HEK293 (cell line): ENCODE measurements around the gene C11orf54.

Experiments
- CTCF ChIA-PET: fragments of 350-600 bp; formaldehyde crosslinking; extraction: SDS; loops from one replicate; lab custom pipeline; 2021; ENCODE audit warnings: antibody characterized with exemption; lab: Yijun Ruan, JAX
- POLR2A ChIA-PET: fragments of 300-600 bp; formaldehyde crosslinking; extraction: SDS; loops from one replicate; lab custom pipeline; 2020; ENCODE audit warnings: antibody characterized with exemption, inconsistent platforms; lab: Yijun Ruan, JAX
- H3K27ac ChIP-seq: fragments of 200-500 bp; sonication (Bioruptor generic); 2 replicates; pipeline ENCODE4 v1.5.1; 2014; ENCODE audit warnings: low read depth, low read length, control low read depth, inconsistent platforms; ENCODE audit errors: extremely low read depth
- H3K36me3 ChIP-seq, 2 experiments: fragments of 200-500 bp in 1 of 2; sonication (Bioruptor generic) in 1 of 2; 1 replicate in 1 of 2; 2 replicates in 1 of 2; pipeline ENCODE4 v1.5.1; 2014 to 2017; ENCODE audit warnings: inconsistent platforms in 2 of 2, low read length in 2 of 2; ENCODE audit not compliant: control insufficient read depth in 2 of 2, insufficient read depth in 1 of 2
- H3K4me1 ChIP-seq: fragments of 200-500 bp; sonication (Bioruptor generic); 2 replicates; pipeline ENCODE4 v1.5.1; 2014; ENCODE audit warnings: mild to moderate bottlenecking, low read length, inconsistent platforms; ENCODE audit not compliant: control insufficient read depth, insufficient read depth
- H3K4me3 ChIP-seq: 2 replicates; pipeline ENCODE4 v1.5.1; 2011; ENCODE audit warnings: low read depth, mild to moderate bottlenecking, control low read depth, low read length, moderate library complexity
- H3K9me3 ChIP-seq: fragments of 200-500 bp; sonication (Bioruptor generic); 2 replicates; pipeline ENCODE4 v1.5.1; 2014; ENCODE audit warnings: low read depth, low read length, inconsistent platforms; ENCODE audit not compliant: control insufficient read depth, insufficient read depth
- PRDM1 ChIP-seq: fragments of 450-650 bp; formaldehyde crosslinking; IDR thresholded peaks from 2 replicates; pipeline ENCODE4; 2016; ENCODE audit warnings: missing biosample characterization, missing genetic modification characterization
- TRIM28 ChIP-seq: IDR thresholded peaks from 2 replicates; pipeline ENCODE4 v1.6.1; 2011; ENCODE audit warnings: low read length, control low read depth, borderline replicate concordance
- ZBTB11 ChIP-seq: fragments of 450-650 bp; formaldehyde crosslinking; conservative IDR thresholded peaks from 2 replicates; pipeline ENCODE4 v1.5.1; 2016; ENCODE audit warnings: low read depth, missing biosample characterization, missing genetic modification characterization
- ZBTB17 ChIP-seq: fragments of 450-650 bp; formaldehyde crosslinking; IDR thresholded peaks from 2 replicates; pipeline ENCODE4 v1.5.1; 2016; ENCODE audit warnings: missing biosample characterization, missing genetic modification characterization
- ZNF114 ChIP-seq: fragments of 450-650 bp; formaldehyde crosslinking; IDR thresholded peaks from 2 replicates; pipeline ENCODE4 v1.5.0; 2017; ENCODE audit warnings: missing biosample characterization, missing genetic modification characterization
- ZNF18 ChIP-seq: fragments of 450-650 bp; formaldehyde crosslinking; IDR thresholded peaks from 2 replicates; pipeline ENCODE4 v1.5.1; 2016; ENCODE audit warnings: missing biosample characterization, missing genetic modification characterization
- ZNF26 ChIP-seq: fragments of 450-650 bp; formaldehyde crosslinking; IDR thresholded peaks from 2 replicates; pipeline ENCODE4 v1.5.1; 2016; ENCODE audit warnings: missing biosample characterization, missing genetic modification characterization
- ZNF266 ChIP-seq: fragments of 450-650 bp; formaldehyde crosslinking; IDR thresholded peaks from 2 replicates; pipeline ENCODE4 v1.5.1; 2016; ENCODE audit warnings: missing biosample characterization, missing genetic modification characterization, low read depth
- ZNF585B ChIP-seq: fragments of 450-650 bp; formaldehyde crosslinking; IDR thresholded peaks from 2 replicates; pipeline ENCODE4 v1.5.1; 2016; ENCODE audit warnings: missing biosample characterization, missing genetic modification characterization
- ZNF639 ChIP-seq: fragments of 450-650 bp; formaldehyde crosslinking; IDR thresholded peaks from 2 replicates; pipeline ENCODE4 v1.5.1; 2016; ENCODE audit warnings: missing biosample characterization, missing genetic modification characterization

Gene C11orf54

GRCh38 chr11:93717501-93717900 lies 24.0 kb upstream of the C11orf54 start:
- CTCF ChIA-PET: interaction anchor here (0.6 kb wide), 1 partner anchor 14 kb away, joined by 4 read pairs; no protein-coding TSS in a partner anchor
- H3K4me3 ChIP-seq: no peak overlapping the region
- TF ChIP-seq ZNF26 (tag by site-specific recombination) (no peak), ZNF639 (no peak), ZBTB11 (no peak), ZNF585B (no peak), ZNF114 (no peak)
- H3K4me1 ChIP-seq: no peaks in the 10 kb centered on the region
- H3K36me3 ChIP-seq: peaks cover 9 to 88% of the 10 kb centered on the region in 2 experiments; a peak in 2 of 3 replicates
- POLR2A ChIA-PET: interaction anchor here (1.0 kb wide), 1 partner anchor 24 kb away, joined by 3 read pairs; the partner anchor contains the start of genes C11orf54 and TAF1D
- H3K9me3 ChIP-seq: no peaks in the 10 kb centered on the region
- no peak overlapping the region for H3K27ac ChIP-seq

- ChIA-PET POLR2A (no interaction called here), CTCF (interaction anchor here (1.1 kb wide), 1 partner anchor 483 kb away, joined by 4 read pairs; no protein-coding TSS in a partner anchor)
- peaks cover 7 to 89% of the 10 kb centered on the region in 2 experiments; a peak in 2 of 3 replicates for H3K36me3 ChIP-seq
Measured at GRCh38 chr11:93718057-93718563, 23.4 kb upstream of the C11orf54 start.

GRCh38 chr11:93719310-93719709 lies 22.2 kb upstream of the C11orf54 start:
- ChIA-PET POLR2A (no interaction called here), CTCF (no interaction called here)
- Histone ChIP-seq H3K27ac (no peak overlapping the region), H3K9me3 (no peaks in the 10 kb centered on the region), H3K4me1 (no peaks in the 10 kb centered on the region), H3K4me3 (no peak overlapping the region), H3K36me3 (peaks cover 12 to 87% of the 10 kb centered on the region in 2 experiments; a peak in 2 of 3 replicates)
- no peak for TF ChIP-seq TRIM28
- TF ChIP-seq ZBTB17 (tag by site-specific recombination): no peak

More at GRCh38 chr11:93718057-93718563, 23.4 kb upstream of the C11orf54 start:
- H3K9me3 ChIP-seq: no peaks in the 10 kb centered on the region
- TF ChIP-seq ZNF266 (tag by site-specific recombination) (no peak), PRDM1 (peak; percentile 43; the same call in 1 of the 2 replicates), ZNF18 (no peak)
- H3K4me1 ChIP-seq: no peaks in the 10 kb centered on the region
- H3K27ac ChIP-seq: no peak overlapping the region
- no peak overlapping the region for H3K4me3 ChIP-seq
